Lower lobe of right lung (tissue), 2 donors: ENCODE measurements around the gene PICALM. TPM values are rescaled to one million over a fixed set of nuclear protein-coding genes. Genes with fewer than 3 reads are reported as not detected.

Experiments
- ATAC-seq, 2 donors: fragments of 200-7000 bp; cut with Tn5 transposase; one replicate each; pipeline ENCODE4 v1.9.1; 2020 to 2022; ENCODE audit warnings: mild to moderate bottlenecking in 2 of 2, moderate library complexity in 2 of 2
- DNase-seq: peaks from one replicate; pipeline ENCODE4 v3.0.0-alpha.2; 2020
- H3K27ac ChIP-seq: fragments of 200-600 bp; one replicate; pipeline ENCODE4 v1.8.0; 2022
- H3K27me3 ChIP-seq: fragments of 200-600 bp; one replicate; pipeline ENCODE4 v1.8.0; 2022; ENCODE audit warnings: low read depth
- H3K36me3 ChIP-seq: fragments of 200-600 bp; one replicate; pipeline ENCODE4 v1.8.0; 2022; ENCODE audit warnings: mild to moderate bottlenecking
- H3K4me1 ChIP-seq: fragments of 200-600 bp; one replicate; pipeline ENCODE4 v1.8.0; 2022
- H3K4me3 ChIP-seq: fragments of 200-600 bp; one replicate; pipeline ENCODE4 v1.8.0; 2022; ENCODE audit warnings: mild to moderate bottlenecking
- H3K9me3 ChIP-seq: fragments of 200-600 bp; one replicate; pipeline ENCODE4 v1.8.0; 2022
- intact Hi-C: fragments of 100-400 bp; cut with DNase I; formaldehyde crosslinking; loops from one replicate; pipeline ENCODE4 v1.11.0; 2022
- total RNA-seq: library from RNA; stranded (reverse); fragmentation: NEBNext Ultra II Directional; extraction: Animal tissue kit (Norgen Biotek cat#: 25700); gene quantifications from one replicate; pipeline ENCODE4 v1.2.1, GENCODE V29; 2021
- TF ChIP-seq, protein P1 (sequence below): fragments of 200-600 bp; IDR thresholded peaks from one replicate; pipeline ENCODE4 v1.8.0; 2022; ENCODE audit warnings: antibody characterized with exemption, mild to moderate bottlenecking
- donor health status: DM: no; HTN: yes; CAD: no; lungs with severe emphysema.

The PICALM gene
- total RNA-seq, 1 donor from 2014 or later: 190 TPM

DNA sequence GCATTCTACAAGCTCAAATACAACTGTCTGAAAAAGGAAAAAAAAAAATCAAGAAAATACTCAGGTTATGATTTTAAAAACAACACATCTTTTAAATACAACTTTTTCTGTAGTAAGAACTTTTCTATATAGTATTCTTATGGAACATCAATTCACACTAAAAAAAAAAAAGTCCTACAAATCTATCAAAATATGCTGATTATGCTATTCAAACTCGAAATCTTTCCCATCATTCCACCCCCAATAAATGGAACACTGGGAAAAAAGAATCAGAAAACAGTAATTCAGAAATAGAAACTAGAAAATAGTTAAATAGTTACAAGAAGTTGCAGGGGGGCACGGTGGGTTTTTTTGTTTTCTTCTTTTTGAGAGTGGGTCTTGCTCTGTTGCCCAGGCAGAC is 77.4 kb downstream of the PICALM start:
- H3K27me3 ChIP-seq: no peaks in the 10 kb centered on the region
- peaks cover 75% of the 10 kb centered on the region for H3K36me3 ChIP-seq
- no peak for ATAC-seq
- peaks cover 11% of the 10 kb centered on the region for H3K4me1 ChIP-seq
- TF ChIP-seq, protein P1, sequence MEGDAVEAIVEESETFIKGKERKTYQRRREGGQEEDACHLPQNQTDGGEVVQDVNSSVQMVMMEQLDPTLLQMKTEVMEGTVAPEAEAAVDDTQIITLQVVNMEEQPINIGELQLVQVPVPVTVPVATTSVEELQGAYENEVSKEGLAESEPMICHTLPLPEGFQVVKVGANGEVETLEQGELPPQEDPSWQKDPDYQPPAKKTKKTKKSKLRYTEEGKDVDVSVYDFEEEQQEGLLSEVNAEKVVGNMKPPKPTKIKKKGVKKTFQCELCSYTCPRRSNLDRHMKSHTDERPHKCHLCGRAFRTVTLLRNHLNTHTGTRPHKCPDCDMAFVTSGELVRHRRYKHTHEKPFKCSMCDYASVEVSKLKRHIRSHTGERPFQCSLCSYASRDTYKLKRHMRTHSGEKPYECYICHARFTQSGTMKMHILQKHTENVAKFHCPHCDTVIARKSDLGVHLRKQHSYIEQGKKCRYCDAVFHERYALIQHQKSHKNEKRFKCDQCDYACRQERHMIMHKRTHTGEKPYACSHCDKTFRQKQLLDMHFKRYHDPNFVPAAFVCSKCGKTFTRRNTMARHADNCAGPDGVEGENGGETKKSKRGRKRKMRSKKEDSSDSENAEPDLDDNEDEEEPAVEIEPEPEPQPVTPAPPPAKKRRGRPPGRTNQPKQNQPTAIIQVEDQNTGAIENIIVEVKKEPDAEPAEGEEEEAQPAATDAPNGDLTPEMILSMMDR: no peak
- intact Hi-C loops: no loop called here
- DNase-seq: no peak
- no peak overlapping the region for H3K27ac ChIP-seq
- H3K4me3 ChIP-seq: no peak overlapping the region
- no peaks in the 10 kb centered on the region for H3K9me3 ChIP-seq

DNA sequence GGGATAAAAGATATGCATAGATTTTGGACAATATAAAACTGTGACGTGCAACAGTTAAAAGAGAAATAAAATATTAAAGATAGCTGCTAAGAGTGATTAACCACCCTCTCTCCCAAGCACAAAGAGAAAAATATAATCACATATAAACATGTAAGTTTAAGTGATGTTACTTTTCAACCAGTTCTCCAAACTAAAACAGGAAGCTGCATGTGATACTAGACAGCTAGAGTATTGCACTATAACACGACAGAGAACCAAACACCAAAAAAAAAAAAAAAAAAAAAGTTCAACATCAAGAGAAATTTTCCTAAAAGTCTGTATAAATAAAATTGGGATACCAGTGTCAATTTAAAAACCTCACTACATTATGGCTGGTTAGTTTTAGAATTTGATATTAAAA is 79.1 kb downstream of the PICALM start:
- Histone ChIP-seq H3K36me3 (peaks cover 70% of the 10 kb centered on the region), H3K27ac (no peak overlapping the region), H3K4me3 (no peak overlapping the region), H3K9me3 (no peaks in the 10 kb centered on the region), H3K27me3 (no peaks in the 10 kb centered on the region), H3K4me1 (peaks cover 11% of the 10 kb centered on the region)
- TF ChIP-seq, protein P1: no peak
- DNase-seq: no peak
- intact Hi-C loops: no loop called here
- no peak for ATAC-seq

DNA sequence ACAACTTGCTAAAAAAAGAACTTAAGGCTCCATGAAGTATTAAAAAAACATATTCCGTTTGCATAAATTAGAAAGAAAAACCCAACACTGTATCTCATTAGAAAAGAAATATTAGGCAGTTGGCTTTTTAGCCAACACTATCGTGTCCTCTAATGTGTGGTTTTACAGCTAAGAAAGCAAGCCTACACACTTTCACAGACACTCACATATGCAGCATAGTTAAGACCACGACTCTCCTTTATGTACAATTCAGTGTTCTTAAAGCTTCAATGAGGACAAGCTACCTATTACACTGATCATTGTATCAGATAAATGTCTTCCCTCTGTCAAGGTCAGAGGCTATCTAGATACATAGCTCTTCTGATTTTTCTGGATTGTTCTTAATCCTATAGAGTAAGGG is 80.1 kb downstream of the PICALM start:
- H3K4me3 ChIP-seq: no peak overlapping the region
- no peak for ATAC-seq
- no peaks in the 10 kb centered on the region for H3K27me3 ChIP-seq
- intact Hi-C loops: no loop called here
- TF ChIP-seq, protein P1: no peak
- peaks cover 11% of the 10 kb centered on the region for H3K4me1 ChIP-seq
- H3K9me3 ChIP-seq: no peaks in the 10 kb centered on the region
- peaks cover 70% of the 10 kb centered on the region for H3K36me3 ChIP-seq
- DNase-seq: no peak
- H3K27ac ChIP-seq: no peak overlapping the region

DNA sequence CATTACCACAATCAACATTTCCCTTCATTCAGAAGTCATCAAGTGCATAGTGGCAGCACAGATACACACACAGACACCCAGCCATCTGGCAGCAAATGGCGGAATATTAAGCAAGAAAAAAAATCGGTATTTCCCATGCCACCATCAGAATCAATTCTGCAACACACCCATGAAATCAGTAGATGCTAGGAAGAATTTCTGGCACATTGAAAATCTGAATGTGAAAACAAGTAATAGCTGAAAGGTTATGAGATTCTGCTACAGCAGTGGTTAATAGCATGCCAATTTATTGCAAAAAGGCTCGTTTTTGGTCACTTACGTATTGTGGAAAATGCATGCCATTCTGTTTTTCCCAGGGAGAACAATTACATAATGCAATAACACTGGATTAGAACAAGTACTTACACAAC is 91.1 kb downstream of the PICALM start:
- Histone ChIP-seq H3K27me3 (no peaks in the 10 kb centered on the region), H3K4me1 (peaks cover 13% of the 10 kb centered on the region), H3K36me3 (peaks cover 88% of the 10 kb centered on the region), H3K27ac (no peak overlapping the region), H3K4me3 (no peak overlapping the region), H3K9me3 (no peaks in the 10 kb centered on the region)
- intact Hi-C loops: no loop called here
- TF ChIP-seq, protein P1: no peak
- DNase-seq: no peak
- peak in 1 of 2 donors; percentile 24 for ATAC-seq

DNA sequence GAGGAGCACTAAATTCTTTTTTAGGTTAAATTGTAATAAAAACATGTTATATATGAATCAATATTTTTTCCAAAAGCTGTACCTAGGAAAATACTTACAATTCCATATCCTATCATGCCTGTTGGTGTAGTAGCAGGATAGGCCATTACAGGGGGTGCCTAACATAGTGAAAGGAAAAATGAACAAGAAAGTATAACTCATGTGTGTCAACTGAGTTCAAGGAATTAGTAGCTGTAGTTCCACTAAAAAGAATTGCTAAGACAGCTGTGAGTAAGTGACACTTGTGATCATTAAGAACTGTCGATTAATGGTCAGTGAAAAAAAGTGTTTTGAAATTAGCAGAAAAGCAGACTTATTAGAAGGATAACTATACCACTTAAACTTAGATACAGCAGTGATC is 92.4 kb downstream of the PICALM start:
- no peak for DNase-seq
- Histone ChIP-seq H3K36me3 (peaks cover 90% of the 10 kb centered on the region), H3K27me3 (no peaks in the 10 kb centered on the region), H3K4me1 (peaks cover 13% of the 10 kb centered on the region), H3K9me3 (no peaks in the 10 kb centered on the region), H3K27ac (no peak overlapping the region), H3K4me3 (no peak overlapping the region)
- intact Hi-C loops: no loop called here
- no peak for ATAC-seq
- TF ChIP-seq, protein P1: no peak

DNA sequence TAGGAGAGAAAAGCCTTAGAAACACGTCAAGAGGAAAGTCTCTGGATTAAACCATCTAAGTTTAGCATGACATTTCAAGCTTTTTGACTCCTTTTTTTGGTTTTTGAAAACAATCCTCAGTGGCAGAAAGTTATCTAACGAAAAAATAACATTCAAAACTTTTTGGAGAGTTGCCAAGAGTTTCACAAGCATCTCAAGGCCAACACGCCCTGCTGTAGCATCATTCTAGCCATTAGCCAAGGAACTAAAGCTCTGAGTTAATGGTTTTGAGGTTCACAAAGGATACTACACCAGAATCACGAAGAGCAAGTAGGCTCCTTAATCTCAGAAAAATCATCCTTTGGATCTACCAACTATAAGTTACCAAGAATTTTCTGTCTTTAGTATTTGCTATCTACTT is 94.8 kb downstream of the PICALM start:
- Histone ChIP-seq H3K4me1 (peaks cover 18% of the 10 kb centered on the region), H3K4me3 (no peak overlapping the region), H3K9me3 (no peaks in the 10 kb centered on the region), H3K36me3 (peaks cover 88% of the 10 kb centered on the region), H3K27ac (no peak overlapping the region), H3K27me3 (no peaks in the 10 kb centered on the region)
- TF ChIP-seq, protein P1: no peak
- intact Hi-C loops: no loop called here
- DNase-seq (no peak), ATAC-seq (no peak)
